ENCODE results near the gene TBC1D8.

The TBC1D8 gene

DNA sequence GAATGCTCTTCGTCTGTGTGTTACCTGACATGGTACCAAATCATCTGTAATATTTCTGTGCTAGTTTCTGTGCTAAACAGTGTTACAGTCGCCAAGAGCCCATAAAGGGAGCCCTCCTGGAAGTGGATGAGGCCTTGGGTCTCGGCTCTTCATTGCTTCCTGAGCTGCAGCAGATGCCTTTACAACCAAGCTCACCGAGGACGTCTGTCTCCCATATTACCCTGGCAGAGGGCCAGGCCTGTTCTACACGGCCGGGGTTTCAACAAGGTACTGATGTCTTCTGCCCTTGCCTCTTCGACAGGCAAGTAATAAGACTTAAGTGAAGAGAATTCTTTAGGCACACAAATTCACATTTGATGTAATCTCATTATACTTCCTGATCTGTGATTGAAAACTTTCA lies 132.2 kb downstream of the TBC1D8 start:
- DNase-seq = no peak
- in situ Hi-C loops (cut with MboI; ENCODE audit: low pct_unique_long_range_greater_than_20kb, low sequenced_read_pairs) = no loop called here

DNA sequence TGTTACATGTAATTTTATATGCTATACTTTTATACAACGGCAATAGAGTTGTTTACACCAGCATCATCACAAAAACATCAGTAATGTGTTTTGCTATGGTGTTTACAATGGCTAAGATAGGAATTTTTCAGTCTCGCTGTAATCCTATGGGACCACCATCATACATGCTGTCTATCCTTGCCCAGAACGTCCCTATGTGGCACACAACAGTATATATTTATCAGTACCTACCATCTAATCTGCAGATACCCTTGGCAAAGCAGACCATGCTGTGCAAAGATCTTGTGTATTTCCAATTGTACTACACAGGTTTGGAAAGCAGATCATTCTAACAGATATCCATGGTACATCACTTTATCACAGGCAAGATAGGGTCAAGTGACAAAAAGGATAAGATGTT lies 133.8 kb downstream of the TBC1D8 start:
- DNase-seq = no peak
- in situ Hi-C loops (cut with MboI; ENCODE audit: low pct_unique_long_range_greater_than_20kb, low sequenced_read_pairs) = no loop called here

DNA sequence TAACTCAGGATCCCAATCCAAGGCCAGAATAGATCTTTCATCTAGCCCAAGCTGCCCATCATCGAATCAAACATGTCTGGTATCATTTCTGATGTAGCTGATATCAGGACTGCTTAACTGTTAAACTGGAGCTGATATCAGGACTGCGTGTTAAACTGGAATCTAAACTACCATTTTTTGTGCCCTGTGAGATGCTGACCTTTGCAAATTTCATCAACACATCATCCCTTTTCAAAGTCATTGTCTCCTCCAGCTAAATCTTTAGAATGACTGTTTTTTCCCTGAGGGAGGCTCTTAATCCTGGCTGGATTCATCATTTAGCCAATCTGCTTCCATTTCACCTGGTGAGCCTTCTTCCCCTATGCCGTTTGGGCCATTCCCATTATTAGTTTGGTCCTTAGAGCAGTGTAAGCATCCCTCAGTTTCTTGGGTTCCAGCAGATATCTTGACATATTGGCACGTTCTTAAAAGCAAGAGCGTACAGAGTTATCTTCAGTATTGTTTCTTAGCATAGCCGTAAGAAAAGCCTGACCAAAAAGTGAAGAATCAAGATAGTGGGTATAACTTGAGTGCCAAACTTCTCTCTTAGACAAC lies 136.8 kb downstream of the TBC1D8 start:
- in situ Hi-C loops (cut with MboI; ENCODE audit: low pct_unique_long_range_greater_than_20kb, low sequenced_read_pairs) = no loop called here
- DNase-seq = no peak

DNA sequence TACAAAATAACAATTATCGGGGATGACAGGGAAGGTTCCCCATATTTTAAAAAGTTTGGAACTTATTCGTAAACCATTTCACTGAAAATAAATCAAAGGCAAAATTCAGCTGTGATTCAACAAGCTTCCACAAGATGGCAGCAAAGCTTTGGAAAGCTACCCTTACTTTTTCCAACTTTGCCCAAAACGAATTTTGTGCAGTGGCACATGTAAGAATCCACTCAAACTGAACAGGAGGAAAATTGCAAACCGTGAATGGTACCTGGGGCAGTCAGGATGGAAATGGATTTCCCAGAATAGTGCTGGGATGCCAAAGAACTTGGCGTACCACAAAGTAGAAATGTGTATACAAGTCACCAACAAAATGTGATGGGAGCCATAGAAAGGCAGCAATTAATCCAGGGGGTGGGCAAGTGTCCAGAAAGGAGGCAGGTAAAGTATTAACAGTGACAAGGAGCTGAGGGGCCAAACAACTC lies 138.4 kb downstream of the TBC1D8 start:
- in situ Hi-C loops (cut with MboI; ENCODE audit: low pct_unique_long_range_greater_than_20kb, low sequenced_read_pairs) = no loop called here
- DNase-seq = peak; percentile 73

DNA sequence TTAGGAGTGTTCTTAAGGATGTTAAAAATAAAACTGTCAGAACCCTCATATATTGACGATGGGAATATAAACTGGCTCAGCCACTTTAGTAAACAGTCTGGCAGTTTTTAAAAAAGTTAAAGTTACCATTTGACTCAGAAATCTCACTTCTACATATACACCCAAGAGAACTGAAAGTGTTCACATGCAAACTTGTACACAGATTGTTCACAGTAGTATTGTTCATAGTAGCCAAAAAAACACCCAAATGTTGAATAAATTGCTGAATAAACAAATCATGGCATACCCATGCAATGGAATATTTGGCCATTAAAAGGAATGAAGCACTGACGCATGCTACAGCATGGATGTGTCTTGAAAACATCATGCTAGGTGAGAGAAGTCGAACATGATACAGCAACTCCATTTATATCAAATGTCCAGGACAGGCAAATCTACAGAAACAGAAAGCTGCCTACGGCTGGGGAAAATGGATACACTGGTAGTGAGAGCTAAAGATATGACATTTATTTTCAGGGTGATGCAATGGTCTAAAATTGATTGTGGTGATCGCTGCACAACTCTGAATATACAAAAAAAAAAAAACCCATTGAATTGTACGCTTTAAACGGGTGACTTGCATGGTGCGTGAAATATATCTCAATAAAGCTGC lies 139.0 kb downstream of the TBC1D8 start:
- DNase-seq = no peak
- in situ Hi-C loops (cut with MboI; ENCODE audit: low pct_unique_long_range_greater_than_20kb, low sequenced_read_pairs) = no loop called here

DNA sequence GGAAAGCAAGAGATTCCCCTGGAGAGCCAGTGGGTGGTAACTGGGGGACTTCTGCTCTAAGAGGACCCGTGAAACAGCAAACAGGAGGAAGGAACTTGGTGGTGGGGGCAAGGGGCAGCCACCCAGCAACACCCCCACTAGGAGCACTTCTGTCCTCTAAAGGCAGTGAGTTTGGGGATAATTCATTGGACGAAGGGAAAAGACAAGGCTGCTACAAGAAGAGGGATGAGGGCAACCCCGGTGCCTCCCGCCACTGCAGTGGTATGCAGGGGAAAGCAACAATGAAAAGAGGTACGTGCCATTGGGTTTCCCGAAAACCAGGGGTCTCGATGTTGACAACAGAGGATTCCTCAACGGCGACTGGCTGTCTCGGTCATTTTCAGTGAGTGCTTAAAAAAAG lies 140.0 kb downstream of the TBC1D8 start:
- DNase-seq = no peak
- in situ Hi-C loops (cut with MboI; ENCODE audit: low pct_unique_long_range_greater_than_20kb, low sequenced_read_pairs) = no loop called here

DNA sequence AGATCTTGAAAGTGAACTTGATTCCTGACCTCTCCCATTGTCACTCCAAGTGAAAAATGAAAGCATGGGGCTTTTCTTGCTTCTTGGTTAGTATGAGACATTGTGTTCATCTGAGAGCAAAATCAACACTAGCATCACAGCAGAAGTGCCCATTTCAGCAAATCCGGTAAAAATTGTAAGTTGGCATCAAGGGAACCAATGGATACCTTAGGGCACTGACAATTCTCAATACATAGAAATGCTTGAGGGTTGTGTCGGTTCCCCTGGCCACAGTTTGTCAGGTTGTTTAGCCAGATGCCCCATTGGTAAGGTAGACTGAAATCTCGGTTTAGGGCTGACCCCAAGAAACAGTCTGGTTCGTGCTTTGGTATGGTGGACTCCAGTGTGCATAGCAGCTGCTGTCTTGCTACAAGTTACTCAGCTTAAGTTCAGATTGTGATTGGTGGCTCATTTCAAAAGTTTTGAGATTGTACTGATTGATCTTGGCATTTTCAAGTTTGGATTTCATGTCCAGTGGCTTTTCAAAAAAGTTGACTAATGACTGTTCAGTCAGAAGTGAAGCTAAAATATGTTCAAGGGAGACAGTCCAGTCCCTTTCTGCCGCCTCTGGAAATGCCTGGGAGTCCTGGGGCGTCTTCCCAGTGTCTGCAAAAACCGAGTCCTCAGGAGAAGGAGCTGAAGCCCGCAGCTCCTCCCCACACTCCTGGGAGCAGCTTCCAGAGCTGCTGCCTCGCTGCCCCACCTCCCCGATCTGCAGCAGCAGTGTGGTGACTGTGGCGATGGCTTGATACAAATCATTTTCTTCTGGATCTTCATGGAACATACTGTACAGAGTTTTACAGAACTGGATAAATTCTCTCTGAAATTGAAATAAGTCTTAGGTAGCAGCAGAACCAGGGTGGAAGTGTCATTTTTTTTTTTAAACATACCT lies 143.5 kb downstream of the TBC1D8 start:
- in situ Hi-C loops (cut with MboI; ENCODE audit: low pct_unique_long_range_greater_than_20kb, low sequenced_read_pairs) = no loop called here
- DNase-seq = peak; percentile 22

DNA sequence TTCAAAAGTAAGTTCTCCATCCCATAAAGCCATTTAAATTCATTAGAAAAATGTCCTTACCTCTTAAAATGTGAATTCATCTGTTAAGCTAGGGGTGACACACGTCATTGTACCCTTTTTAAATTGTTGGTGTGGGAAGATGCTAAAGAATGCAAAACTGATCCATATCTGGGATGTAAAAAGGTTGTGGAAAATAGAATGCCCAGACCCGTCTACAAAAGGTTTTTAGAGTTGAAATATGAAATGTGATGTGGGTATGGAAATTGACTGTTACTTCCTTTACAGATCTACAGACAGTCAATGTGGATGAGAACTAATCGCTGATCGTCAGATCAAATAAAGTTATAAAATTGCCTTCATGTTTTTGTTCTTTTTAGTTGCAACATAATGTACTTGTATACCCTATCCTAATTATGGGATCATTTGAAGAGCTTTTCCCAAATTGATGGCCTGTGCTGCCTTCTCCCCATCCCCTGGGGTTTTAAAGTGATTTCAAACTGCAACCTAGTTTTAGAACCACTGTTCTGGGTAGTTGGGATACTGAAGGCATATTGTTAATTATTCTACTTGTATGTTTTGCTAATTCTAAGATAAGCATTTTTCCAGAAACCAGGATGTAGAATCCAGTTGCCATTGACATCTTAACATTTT lies 145.0 kb downstream of the TBC1D8 start:
- in situ Hi-C loops (cut with MboI; ENCODE audit: low pct_unique_long_range_greater_than_20kb, low sequenced_read_pairs) = no loop called here
- no peak for DNase-seq

DNA sequence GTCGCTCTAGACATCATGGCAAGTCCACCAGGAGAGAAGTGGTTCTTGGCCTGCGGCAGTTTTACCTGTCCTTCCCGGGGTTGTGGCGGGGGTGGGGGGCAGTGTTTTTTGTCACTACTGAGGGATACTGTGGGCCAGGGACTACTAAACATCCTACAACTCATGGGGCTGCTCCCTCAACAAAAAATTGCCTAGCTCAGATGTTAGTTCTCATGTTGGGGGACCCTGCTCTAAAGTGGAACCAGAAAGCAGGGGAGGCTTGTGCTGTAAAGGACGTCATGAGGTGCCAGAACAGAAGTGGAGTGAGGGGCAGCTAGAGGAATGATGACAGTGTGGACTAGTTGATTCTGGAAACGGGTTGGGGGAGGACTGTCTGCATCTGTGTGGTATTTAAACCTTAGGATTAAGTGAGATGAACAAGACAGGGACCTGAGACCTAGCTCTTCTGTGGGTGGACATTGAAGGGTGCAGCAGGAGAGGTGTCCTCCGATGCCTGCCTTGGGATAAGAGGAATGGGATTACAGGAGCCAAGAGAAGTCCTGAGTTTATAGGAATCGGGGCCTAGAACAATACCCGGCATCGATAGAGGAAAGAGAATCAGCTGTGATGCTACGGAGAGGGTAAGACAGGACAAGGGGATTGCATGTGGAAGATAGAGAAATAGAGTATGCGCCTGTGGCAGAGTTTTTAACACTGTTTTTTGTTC lies 146.4 kb downstream of the TBC1D8 start:
- DNase-seq = no peak
- in situ Hi-C loops (cut with MboI; ENCODE audit: low pct_unique_long_range_greater_than_20kb, low sequenced_read_pairs) = no loop called here

DNA sequence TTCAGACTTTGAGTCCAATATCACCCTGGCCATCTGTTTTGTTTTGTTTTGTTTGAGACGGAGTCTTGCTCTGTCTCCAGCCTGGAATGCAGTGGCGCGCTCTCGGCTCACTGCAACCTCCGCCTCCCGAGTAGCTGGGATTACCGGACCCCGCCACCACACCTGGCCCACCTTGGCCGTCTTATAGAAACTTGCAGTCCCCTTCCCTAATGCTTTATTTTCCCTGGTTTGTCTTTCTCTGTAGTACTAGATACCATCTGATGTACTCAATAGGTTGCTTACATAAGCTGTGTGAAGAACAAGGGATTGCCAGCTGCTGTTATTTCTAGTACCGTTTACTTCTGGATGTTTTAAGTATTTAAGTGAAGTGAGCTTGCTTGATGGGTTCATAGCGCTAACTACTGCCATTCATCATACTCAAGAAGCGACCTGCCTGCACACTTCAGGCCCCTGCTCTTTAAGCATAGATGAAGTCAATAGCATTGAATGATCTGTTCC lies 147.9 kb downstream of the TBC1D8 start:
- in situ Hi-C loops (cut with MboI; ENCODE audit: low pct_unique_long_range_greater_than_20kb, low sequenced_read_pairs) = no loop called here
- DNase-seq = peak; percentile 24

DNA sequence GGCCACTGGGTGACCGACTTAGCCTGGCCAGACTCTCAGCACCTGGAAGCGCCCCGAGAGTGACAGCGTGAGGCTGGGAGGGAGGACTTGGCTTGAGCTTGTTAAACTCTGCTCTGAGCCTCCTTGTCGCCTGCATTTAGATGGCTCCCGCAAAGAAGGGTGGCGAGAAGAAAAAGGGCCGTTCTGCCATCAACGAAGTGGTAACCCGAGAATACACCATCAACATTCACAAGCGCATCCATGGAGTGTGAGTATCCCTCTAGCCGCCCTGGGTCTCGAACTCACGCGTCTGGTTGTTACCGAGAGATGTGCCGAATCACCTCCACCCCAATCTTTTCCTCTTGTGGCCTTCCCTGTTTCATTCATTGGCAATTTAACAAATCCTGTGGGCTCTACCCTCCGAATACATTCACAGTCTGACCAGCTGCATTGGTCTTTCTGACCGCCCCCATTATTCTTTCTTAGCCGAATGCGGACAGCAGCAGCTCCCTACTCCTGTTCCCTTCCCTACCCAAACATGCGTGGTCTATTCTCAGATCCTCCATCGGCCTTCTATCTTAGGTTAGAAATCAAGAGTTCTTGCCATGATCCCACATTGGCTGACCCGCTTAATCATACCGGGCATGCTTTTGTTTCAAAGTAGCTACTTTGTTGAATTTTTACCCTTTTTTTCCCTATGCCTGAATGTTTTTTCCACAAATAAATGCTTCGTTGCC lies 148.5 kb downstream of the TBC1D8 start:
- in situ Hi-C loops (cut with MboI; ENCODE audit: low pct_unique_long_range_greater_than_20kb, low sequenced_read_pairs) = no loop called here
- DNase-seq = peak; percentile 23

DNA sequence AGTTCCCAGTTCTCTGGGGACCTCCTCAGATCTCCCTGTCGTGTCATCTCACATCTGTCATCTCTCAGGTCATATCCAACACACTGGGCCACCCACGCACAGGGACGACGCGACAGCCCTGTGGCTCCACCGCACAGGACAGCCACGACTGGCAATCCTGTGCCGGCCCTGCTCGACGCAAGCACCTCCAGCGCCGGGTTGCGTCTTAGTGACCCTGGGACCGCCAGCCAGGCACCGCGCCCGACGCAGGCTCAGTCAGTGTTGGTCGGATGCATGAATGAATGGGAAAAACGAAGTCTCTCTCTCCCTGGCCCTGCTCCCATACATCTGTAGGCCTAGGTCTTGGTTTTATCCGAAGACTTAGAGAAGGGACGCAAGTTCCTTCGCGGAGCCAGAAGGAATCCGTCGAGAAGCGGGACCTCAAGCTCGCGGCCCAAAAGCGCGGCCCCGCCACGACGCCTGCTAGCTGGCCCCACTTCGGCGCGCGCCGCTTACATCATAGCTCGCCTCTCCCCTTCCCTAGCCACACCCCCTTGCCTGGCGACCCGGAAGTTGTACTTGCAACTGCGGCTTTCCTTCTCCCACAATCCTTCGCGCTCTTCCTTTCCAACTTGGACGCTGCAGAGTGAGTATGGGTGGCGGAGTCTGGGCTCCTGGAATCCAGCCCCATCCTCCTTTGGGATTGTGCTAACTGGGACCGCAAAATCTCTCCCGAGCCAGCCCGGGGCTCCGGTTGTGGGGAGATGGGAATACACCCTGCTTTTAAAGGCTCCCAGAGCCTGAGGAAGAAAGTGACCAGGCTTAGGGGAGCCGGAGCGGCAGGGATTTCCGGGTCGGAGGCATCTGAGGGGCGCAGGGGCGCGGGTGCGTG lies 149.3 kb downstream of the TBC1D8 start, which contains the start of gene RPL31:
RPL31 (plus strand) TSS at position 599 of the 871 bp plus-strand sequence. CDS start 413 bp downstream, outside the sequence.
- peak; percentile 96 for DNase-seq

DNA sequence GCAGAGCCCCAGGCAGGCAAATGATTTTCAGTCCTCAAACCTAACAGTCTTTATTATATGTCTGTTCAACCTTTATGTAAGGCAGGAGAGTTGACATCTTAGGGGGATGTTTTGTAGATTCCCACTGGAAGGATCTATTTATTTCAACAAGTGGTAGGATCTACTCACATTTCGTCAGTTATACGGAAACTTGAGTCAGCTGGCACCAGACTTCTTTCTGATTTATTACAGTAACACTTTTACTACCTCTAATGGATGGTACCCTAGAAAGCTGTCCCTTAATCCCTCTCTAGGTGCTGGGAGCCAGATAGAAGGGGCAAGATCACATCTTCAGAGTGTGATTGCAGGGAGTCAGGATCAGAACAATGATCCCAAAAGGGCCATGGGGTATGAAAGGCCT lies 151.2 kb downstream of the TBC1D8 start:
- in situ Hi-C loops (cut with MboI; ENCODE audit: low pct_unique_long_range_greater_than_20kb, low sequenced_read_pairs) = loop anchor here (25.0 kb wide), 1 partner anchor 388 kb away; no protein-coding TSS in a partner anchor
- no peak for DNase-seq

More for the DNA sequence above, 149.3 kb downstream of the TBC1D8 start, which contains the start of gene RPL31:
- in situ Hi-C loops (cut with MboI; ENCODE audit: low pct_unique_long_range_greater_than_20kb, low sequenced_read_pairs) = no loop called here

DNA sequence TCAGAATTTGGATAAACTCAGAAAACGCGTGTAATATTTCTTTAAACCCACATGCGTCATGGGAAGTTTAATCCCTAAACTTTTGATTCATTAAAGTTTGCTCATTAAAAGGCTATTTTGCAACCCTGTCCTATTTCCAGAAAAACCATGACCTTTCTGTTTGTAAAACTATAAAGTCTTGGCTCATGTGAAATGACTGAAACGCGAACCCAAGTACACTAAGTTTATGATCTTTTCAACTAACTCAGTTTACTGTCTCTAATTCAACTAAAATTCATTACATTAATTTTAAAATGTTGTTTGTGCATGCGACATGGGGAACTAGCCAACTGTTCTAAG lies 153.0 kb downstream of the TBC1D8 start:
- DNase-seq = no peak
- in situ Hi-C loops (cut with MboI; ENCODE audit: low pct_unique_long_range_greater_than_20kb, low sequenced_read_pairs) = loop anchor here (25.0 kb wide), 1 partner anchor 386 kb away; no protein-coding TSS in a partner anchor

DNA sequence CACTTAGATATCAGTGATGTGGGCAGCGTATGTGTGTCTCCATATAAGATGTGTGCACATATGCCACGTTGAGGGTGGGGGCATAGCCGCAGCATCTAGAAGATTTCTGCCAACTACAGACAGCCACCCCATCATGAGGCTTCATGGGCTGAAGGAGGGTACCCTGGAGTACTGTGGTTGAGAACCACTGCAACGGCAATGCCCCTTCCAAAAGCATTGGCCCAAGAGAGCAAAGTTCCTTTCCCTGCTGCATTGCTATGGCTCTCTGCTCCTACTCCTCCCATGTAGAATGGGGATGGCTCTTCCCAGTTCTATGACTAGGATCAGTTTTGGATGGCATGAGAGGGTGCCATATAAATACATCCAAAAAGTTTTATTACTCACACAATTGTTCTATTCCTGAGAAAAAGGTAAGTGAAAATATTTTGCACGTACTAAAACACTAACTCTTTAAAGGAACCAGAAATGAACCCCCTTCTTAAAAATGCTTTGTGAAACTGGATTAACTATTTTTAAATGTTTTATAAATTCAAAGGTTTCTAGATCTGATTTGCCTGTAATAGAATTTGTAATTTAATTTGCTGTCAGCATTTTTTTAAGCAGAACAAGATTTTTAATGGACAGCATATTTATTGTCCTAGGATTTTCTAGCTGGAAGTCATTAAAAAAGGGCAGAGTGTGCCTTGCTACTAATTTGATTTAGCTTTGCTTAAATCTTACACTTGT lies 153.5 kb downstream of the TBC1D8 start:
- in situ Hi-C loops (cut with MboI; ENCODE audit: low pct_unique_long_range_greater_than_20kb, low sequenced_read_pairs) = loop anchor here (25.0 kb wide), 1 partner anchor 385 kb away; no protein-coding TSS in a partner anchor
- DNase-seq = no peak

DNA sequence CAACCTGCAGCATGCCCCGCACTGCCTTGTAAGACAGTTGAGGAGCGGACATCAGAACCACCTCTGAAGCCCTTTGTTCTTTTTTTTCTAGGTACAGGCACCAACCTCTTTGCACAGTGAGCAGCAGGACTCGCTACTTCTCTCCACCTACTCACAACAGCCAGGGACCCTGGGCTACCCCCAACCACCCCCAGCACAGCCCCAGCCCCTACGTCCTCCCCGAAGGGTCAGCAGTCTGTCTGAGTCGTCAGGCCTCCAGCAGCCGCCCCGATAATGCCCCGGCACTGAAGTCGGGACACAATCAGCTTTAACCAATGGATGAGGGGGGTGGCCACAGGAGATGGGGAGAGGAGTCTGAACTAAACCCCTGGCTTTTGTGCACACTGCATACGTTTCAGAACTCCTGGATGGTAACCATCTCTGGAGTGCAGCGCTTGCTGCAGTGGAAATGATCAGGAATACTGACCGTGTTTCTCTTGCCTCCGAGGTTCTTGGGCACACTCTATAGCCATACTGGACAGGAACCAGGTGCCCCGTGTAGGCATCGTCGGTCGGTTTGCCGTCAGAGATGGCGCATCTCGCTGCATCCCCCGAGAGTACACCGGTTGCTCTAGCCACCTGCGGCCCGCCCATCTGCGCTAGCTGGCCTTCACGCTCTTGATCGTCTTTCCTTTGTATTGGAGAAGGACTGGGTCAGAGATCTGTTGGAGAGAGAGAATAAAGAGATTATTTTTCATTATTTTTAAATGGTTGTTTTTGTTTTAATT lies 155.7 kb downstream of the TBC1D8 start:
- DNase-seq = no peak
- in situ Hi-C loops (cut with MboI; ENCODE audit: low pct_unique_long_range_greater_than_20kb, low sequenced_read_pairs) = loop anchor here (25.0 kb wide), 1 partner anchor 383 kb away; no protein-coding TSS in a partner anchor

Measured in KBM-7 (cell line).